Measurements from ENCODE around the gene AFF3.

Gene AFF3

GRCh38 chr2:100064592-100065428 lies 77.6 kb downstream of the AFF3 start:
- Histone ChIP-seq H3K4me2 (ENCODE audit: low read length, poor library complexity, severe bottlenecking) (no peak overlapping the region), H2BK12ac (ENCODE audit: low read length in 2 of 2) (no peak overlapping the region), H3K18ac (ENCODE audit: low read depth in 1 of 2, low read length in 2 of 2) (no peak overlapping the region), H3K14ac (ENCODE audit: low read length in 2 of 2) (no peak overlapping the region), H3K27ac (ENCODE audit: low read length, poor library complexity, severe bottlenecking) (no peak overlapping the region), H3K9me3 (ENCODE audit: control insufficient read depth, low read length) (no peaks in the 10 kb centered on the region), H3K9ac (ENCODE audit: low read length) (no peak overlapping the region), H2AFZ (ENCODE audit: low read depth, low read length) (no peak overlapping the region), H2BK5ac (ENCODE audit: low read depth, low read length, poor library complexity, severe bottlenecking) (no peak overlapping the region), H3K4me3 (ENCODE audit: insufficient read depth in 1 of 2, low read depth in 1 of 2, low read length in 2 of 2) (no peak overlapping the region), H2BK15ac (ENCODE audit: low read depth, poor library complexity, severe bottlenecking) (no peak overlapping the region), H3K23ac (ENCODE audit: low read length in 2 of 2) (no peak overlapping the region), H2BK120ac (ENCODE audit: low read depth, low read length) (no peak overlapping the region), H3K27me3 (ENCODE audit: control insufficient read depth in 1 of 2, insufficient read depth in 1 of 2, low read length in 2 of 2) (peaks cover 0 to 9% of the 10 kb centered on the region in 2 experiments), H3K36me3 (ENCODE audit: control insufficient read depth in 1 of 2, insufficient read depth in 2 of 2, low read depth in 1 of 2, low read length in 2 of 2) (peaks cover 0 to 11% of the 10 kb centered on the region in 2 experiments), H4K91ac (ENCODE audit: low read length) (no peak overlapping the region), H4K8ac (ENCODE audit: low read length) (no peak overlapping the region), H2AK5ac (ENCODE audit: low read length, severe bottlenecking) (no peak overlapping the region), H3K4ac (ENCODE audit: low read depth in 1 of 2, low read length in 2 of 2) (no peak overlapping the region), H3K4me1 (ENCODE audit: control insufficient read depth, insufficient read depth, low read depth, low read length) (peaks cover 5% of the 10 kb centered on the region), H3K79me1 (replicated peaks; ENCODE audit: low read length, poor library complexity, severe bottlenecking) (peaks cover 17% of the 10 kb centered on the region)
- 78% methylated on average over 4 of the region's 9 CpGs for WGBS
- DNase-seq, result no peak

- WGBS, result 100% methylated on average over 1 of the region's 2 CpGs
- Histone ChIP-seq H3K36me3 (ENCODE audit: control insufficient read depth in 1 of 2, insufficient read depth in 2 of 2, low read depth in 1 of 2, low read length in 2 of 2) (peaks cover 0 to 11% of the 10 kb centered on the region in 2 experiments), H2BK120ac (ENCODE audit: low read depth, low read length) (no peak overlapping the region), H4K8ac (ENCODE audit: low read length) (no peak overlapping the region), H3K27ac (ENCODE audit: low read length, poor library complexity, severe bottlenecking) (no peak overlapping the region), H3K18ac (ENCODE audit: low read depth in 1 of 2, low read length in 2 of 2) (no peak overlapping the region), H2BK15ac (ENCODE audit: low read depth, poor library complexity, severe bottlenecking) (no peak overlapping the region), H2AFZ (ENCODE audit: low read depth, low read length) (no peak overlapping the region), H3K4me1 (ENCODE audit: control insufficient read depth, insufficient read depth, low read depth, low read length) (peaks cover 5% of the 10 kb centered on the region), H3K4ac (ENCODE audit: low read depth in 1 of 2, low read length in 2 of 2) (no peak overlapping the region), H3K79me1 (replicated peaks; ENCODE audit: low read length, poor library complexity, severe bottlenecking) (peaks cover 19% of the 10 kb centered on the region), H3K23ac (ENCODE audit: low read length in 2 of 2) (no peak overlapping the region), H2BK12ac (ENCODE audit: low read length in 2 of 2) (no peak overlapping the region), H3K9ac (ENCODE audit: low read length) (no peak overlapping the region), H3K4me3 (ENCODE audit: insufficient read depth in 1 of 2, low read depth in 1 of 2, low read length in 2 of 2) (no peak overlapping the region), H4K91ac (ENCODE audit: low read length) (no peak overlapping the region), H2BK5ac (ENCODE audit: low read depth, low read length, poor library complexity, severe bottlenecking) (no peak overlapping the region), H2AK5ac (ENCODE audit: low read length, severe bottlenecking) (no peak overlapping the region), H3K4me2 (ENCODE audit: low read length, poor library complexity, severe bottlenecking) (no peak overlapping the region), H3K27me3 (ENCODE audit: control insufficient read depth in 1 of 2, insufficient read depth in 1 of 2, low read length in 2 of 2) (peaks cover 0 to 9% of the 10 kb centered on the region in 2 experiments), H3K14ac (ENCODE audit: low read length in 2 of 2) (no peak overlapping the region), H3K9me3 (ENCODE audit: control insufficient read depth, low read length) (no peaks in the 10 kb centered on the region)
- DNase-seq, result no peak
Observed at GRCh38 chr2:100064165-100064564, 78.2 kb downstream of the AFF3 start.

GRCh38 chr2:100063459-100063953 lies 78.9 kb downstream of the AFF3 start:
- no peak overlapping the region for H3K27ac ChIP-seq (ENCODE audit: low read length, poor library complexity, severe bottlenecking)
- no peak overlapping the region for H4K8ac ChIP-seq (ENCODE audit: low read length)
- H3K4ac ChIP-seq (ENCODE audit: low read depth in 1 of 2, low read length in 2 of 2), result no peak overlapping the region

GRCh38 chr2:100062336-100062735 lies 80.1 kb downstream of the AFF3 start:
- WGBS, result 98% methylated on average over 5 of the region's 5 CpGs
- peak overlapping the region; percentile 39 for H2BK120ac ChIP-seq (ENCODE audit: low read depth, low read length)
- peak overlapping the region; percentile 46 for H4K8ac ChIP-seq (ENCODE audit: low read length)
- peaks cover 16% of the 10 kb centered on the region for H3K79me1 ChIP-seq (replicated peaks; ENCODE audit: low read length, poor library complexity, severe bottlenecking)
- no peak overlapping the region for H2AFZ ChIP-seq (ENCODE audit: low read depth, low read length)
- no peak overlapping the region for H3K14ac ChIP-seq (ENCODE audit: low read length in 2 of 2)
- no peak overlapping the region for H3K4me2 ChIP-seq (ENCODE audit: low read length, poor library complexity, severe bottlenecking)
- no peak overlapping the region for H3K27ac ChIP-seq (ENCODE audit: low read length, poor library complexity, severe bottlenecking)
- no peak overlapping the region for H3K23ac ChIP-seq (ENCODE audit: low read length in 2 of 2)
- no peak overlapping the region for H3K9ac ChIP-seq (ENCODE audit: low read length)
- no peak overlapping the region for H2BK12ac ChIP-seq (ENCODE audit: low read length in 2 of 2)
- H3K4me1 ChIP-seq (ENCODE audit: control insufficient read depth, insufficient read depth, low read depth, low read length), result peaks cover 3% of the 10 kb centered on the region
- H3K4me3 ChIP-seq (ENCODE audit: insufficient read depth in 1 of 2, low read depth in 1 of 2, low read length in 2 of 2), result no peak overlapping the region
- peak overlapping the region; percentile 30 for H2AK5ac ChIP-seq (ENCODE audit: low read length, severe bottlenecking)
- H2BK15ac ChIP-seq (ENCODE audit: low read depth, poor library complexity, severe bottlenecking), result no peak overlapping the region
- peaks cover 0 to 5% of the 10 kb centered on the region in 2 experiments for H3K27me3 ChIP-seq (ENCODE audit: control insufficient read depth in 1 of 2, insufficient read depth in 1 of 2, low read length in 2 of 2)
- no peak for DNase-seq
- H3K36me3 ChIP-seq (ENCODE audit: control insufficient read depth in 1 of 2, insufficient read depth in 2 of 2, low read depth in 1 of 2, low read length in 2 of 2), result peaks cover 0 to 11% of the 10 kb centered on the region in 2 experiments
- peak overlapping the region; percentile 41 for H4K91ac ChIP-seq (ENCODE audit: low read length)
- H3K4ac ChIP-seq (ENCODE audit: low read depth in 1 of 2, low read length in 2 of 2), result no peak overlapping the region
- H2BK5ac ChIP-seq (ENCODE audit: low read depth, low read length, poor library complexity, severe bottlenecking), result peak overlapping the region; percentile 58
- peak overlapping the region; percentile 1 to 14 for H3K18ac ChIP-seq (ENCODE audit: low read depth in 1 of 2, low read length in 2 of 2)
- H3K9me3 ChIP-seq (ENCODE audit: control insufficient read depth, low read length), result no peaks in the 10 kb centered on the region

More at GRCh38 chr2:100063459-100063953, 78.9 kb downstream of the AFF3 start:
- Histone ChIP-seq H3K23ac (ENCODE audit: low read length in 2 of 2) (no peak overlapping the region), H2BK12ac (ENCODE audit: low read length in 2 of 2) (no peak overlapping the region), H2AK5ac (ENCODE audit: low read length, severe bottlenecking) (no peak overlapping the region), H3K4me3 (ENCODE audit: insufficient read depth in 1 of 2, low read depth in 1 of 2, low read length in 2 of 2) (no peak overlapping the region), H3K9ac (ENCODE audit: low read length) (no peak overlapping the region), H3K14ac (ENCODE audit: low read length in 2 of 2) (no peak overlapping the region), H3K4me2 (ENCODE audit: low read length, poor library complexity, severe bottlenecking) (no peak overlapping the region), H3K36me3 (ENCODE audit: control insufficient read depth in 1 of 2, insufficient read depth in 2 of 2, low read depth in 1 of 2, low read length in 2 of 2) (peaks cover 0 to 11% of the 10 kb centered on the region in 2 experiments), H3K4me1 (ENCODE audit: control insufficient read depth, insufficient read depth, low read depth, low read length) (peaks cover 5% of the 10 kb centered on the region), H2BK120ac (ENCODE audit: low read depth, low read length) (no peak overlapping the region), H3K27me3 (ENCODE audit: control insufficient read depth in 1 of 2, insufficient read depth in 1 of 2, low read length in 2 of 2) (peaks cover 0 to 9% of the 10 kb centered on the region in 2 experiments), H2BK5ac (ENCODE audit: low read depth, low read length, poor library complexity, severe bottlenecking) (no peak overlapping the region), H2AFZ (ENCODE audit: low read depth, low read length) (no peak overlapping the region), H3K9me3 (ENCODE audit: control insufficient read depth, low read length) (no peaks in the 10 kb centered on the region), H3K79me1 (replicated peaks; ENCODE audit: low read length, poor library complexity, severe bottlenecking) (peaks cover 17% of the 10 kb centered on the region), H4K91ac (ENCODE audit: low read length) (no peak overlapping the region), H3K18ac (ENCODE audit: low read depth in 1 of 2, low read length in 2 of 2) (no peak overlapping the region), H2BK15ac (ENCODE audit: low read depth, poor library complexity, severe bottlenecking) (no peak overlapping the region)
- WGBS, result 100% methylated on average over 4 of the region's 5 CpGs
- no peak for DNase-seq

All from mesenchymal stem cell (in vitro differentiated cells and primary cell).